ENCODE measurements around the gene ZNF613. TPM values are rescaled to one million over a fixed set of nuclear protein-coding genes. Genes with fewer than 3 reads are reported as not detected.

The ZNF613 gene
- total and polyA plus RNA-seq, 9 donors = 4.6 to 6.9 (median 6.3) TPM

DNA sequence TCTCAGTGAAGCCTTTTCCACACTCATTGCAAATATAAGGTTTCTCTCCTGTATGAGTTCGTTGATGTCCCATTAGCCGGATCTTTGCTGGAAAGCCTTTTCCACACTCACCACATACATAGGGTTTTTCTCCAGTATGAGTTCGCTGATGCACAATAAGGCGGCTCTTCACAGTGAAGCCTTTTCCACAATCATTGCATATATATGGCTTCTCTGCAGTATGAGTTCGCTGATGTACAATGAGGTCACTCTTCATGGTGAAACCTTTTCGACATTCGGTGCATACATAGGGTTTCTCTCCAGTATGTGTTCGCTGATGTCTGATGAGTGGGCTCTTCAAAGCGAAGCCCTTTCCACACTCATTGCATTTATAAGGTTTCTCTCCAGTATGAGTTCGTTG, 66.2 kb downstream of the ZNF613 start:
- DNase-seq = no peak
- no peak overlapping the region for H3K27ac ChIP-seq (ENCODE audit: low read length)
- WGBS (ENCODE audit: insufficient coverage) = 97% methylated on average over 6 of the region's 10 CpGs
- peaks cover 45% of the 10 kb centered on the region for H3K36me3 ChIP-seq (ENCODE audit: control insufficient read depth, insufficient read depth, low read length)
- H3K4me1 ChIP-seq (ENCODE audit: control insufficient read depth, insufficient read depth, low read length) = no peaks in the 10 kb centered on the region
- peaks cover 64% of the 10 kb centered on the region for H3K9me3 ChIP-seq (replicated peaks; ENCODE audit: control insufficient read depth, low read depth, low read length)
- no peaks in the 10 kb centered on the region for H3K27me3 ChIP-seq (ENCODE audit: control insufficient read depth, insufficient read depth, low read length)
- no peak overlapping the region for H3K4me3 ChIP-seq (ENCODE audit: low read length)

DNA sequence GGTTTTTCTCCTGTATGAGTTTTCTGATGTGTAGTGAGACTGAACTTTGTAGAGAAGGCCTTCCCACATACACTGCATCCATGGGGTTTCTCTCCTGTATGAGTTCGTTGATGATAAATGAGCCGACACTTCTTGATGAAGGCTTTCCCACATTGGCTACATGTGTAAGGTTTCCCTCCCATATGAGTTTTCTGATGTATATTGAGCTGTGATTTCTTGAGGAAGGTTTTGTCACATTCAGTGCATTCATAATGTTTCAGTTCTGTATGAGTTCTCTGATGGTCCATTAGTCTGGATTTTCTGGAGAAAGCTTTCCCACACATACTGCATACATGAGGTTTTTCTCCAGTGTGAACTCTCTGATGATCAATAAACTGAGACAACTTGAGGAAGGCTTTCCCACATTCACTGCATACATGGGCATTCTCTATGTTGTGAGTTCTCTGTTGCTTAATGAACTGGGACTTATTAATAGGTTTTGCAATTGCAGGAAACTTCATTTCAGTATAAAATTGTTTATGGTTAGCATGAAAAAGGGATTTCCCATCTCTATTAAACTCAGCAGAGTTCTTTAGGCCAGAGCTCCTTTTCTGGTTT, 66.9 kb downstream of the ZNF613 start:
- no peak for DNase-seq
- WGBS (ENCODE audit: insufficient coverage) = no CpG with 5 or more reads among the region's 2 CpGs
- H3K9me3 ChIP-seq (replicated peaks; ENCODE audit: control insufficient read depth, low read depth, low read length) = peaks cover 63% of the 10 kb centered on the region
- peaks cover 49% of the 10 kb centered on the region for H3K36me3 ChIP-seq (ENCODE audit: control insufficient read depth, insufficient read depth, low read length)
- no peaks in the 10 kb centered on the region for H3K27me3 ChIP-seq (ENCODE audit: control insufficient read depth, insufficient read depth, low read length)
- H3K4me3 ChIP-seq (ENCODE audit: low read length) = no peak overlapping the region
- no peak overlapping the region for H3K27ac ChIP-seq (ENCODE audit: low read length)
- no peaks in the 10 kb centered on the region for H3K4me1 ChIP-seq (ENCODE audit: control insufficient read depth, insufficient read depth, low read length)

Other genes with a start within 250 kb of the ZNF613 start
- gene SPACA6, start 234.1 kb upstream of the ZNF613 start, total RNA-seq = 9.3 TPM
- 10 to 100 TPM in 3 of 8 donors, 1 to 10 TPM in 5; 6.1 to 15.2 (median 9.8) TPM for gene SPACA6, start 234.1 kb upstream of the ZNF613 start, polyA plus RNA-seq (ENCODE audit: insufficient read depth in 1 of 8, insufficient read length in 8 of 8, low replicate concordance in 1 of 8)
- 0.35 TPM for gene HAS1, start 203.5 kb upstream of the ZNF613 start, total RNA-seq
- under 1 TPM; 0.06 to 0.39 (median 0.13) TPM for gene HAS1, start 203.5 kb upstream of the ZNF613 start, polyA plus RNA-seq (ENCODE audit: insufficient read depth in 1 of 8, insufficient read length in 8 of 8, low replicate concordance in 1 of 8)
- 0.66 TPM for gene FPR1, start 175.6 kb upstream of the ZNF613 start, total RNA-seq
- gene FPR1, start 175.6 kb upstream of the ZNF613 start, polyA plus RNA-seq (ENCODE audit: insufficient read depth in 1 of 8, insufficient read length in 8 of 8, low replicate concordance in 1 of 8) = 1 to 10 TPM; 1.1 to 3.2 (median 1.9) TPM
- gene FPR2, start 166.3 kb upstream of the ZNF613 start, total RNA-seq = 0.09 TPM
- gene FPR2, start 166.3 kb upstream of the ZNF613 start, polyA plus RNA-seq (ENCODE audit: insufficient read depth in 1 of 8, insufficient read length in 8 of 8, low replicate concordance in 1 of 8) = under 1 TPM; 0.23 to 0.73 (median 0.34) TPM
- 0.22 TPM for gene FPR3, start 132.3 kb upstream of the ZNF613 start, total RNA-seq
- under 1 TPM; 0.17 to 0.84 (median 0.31) TPM for gene FPR3, start 132.3 kb upstream of the ZNF613 start, polyA plus RNA-seq (ENCODE audit: insufficient read depth in 1 of 8, insufficient read length in 8 of 8, low replicate concordance in 1 of 8)
- gene ZNF577, start 39.5 kb upstream of the ZNF613 start, total RNA-seq = 15.6 TPM
- 10 to 100 TPM; 12.5 to 19.7 (median 17.9) TPM for gene ZNF577, start 39.5 kb upstream of the ZNF613 start, polyA plus RNA-seq (ENCODE audit: insufficient read depth in 1 of 8, insufficient read length in 8 of 8, low replicate concordance in 1 of 8)
- gene ZNF649, start 22.5 kb upstream of the ZNF613 start, total RNA-seq = 12.0 TPM
- 10 to 100 TPM in 6 of 8 donors, 1 to 10 TPM in 2; 8.6 to 13.7 (median 11.5) TPM for gene ZNF649, start 22.5 kb upstream of the ZNF613 start, polyA plus RNA-seq (ENCODE audit: insufficient read depth in 1 of 8, insufficient read length in 8 of 8, low replicate concordance in 1 of 8)
- gene ZNF350, start 59.4 kb downstream of the ZNF613 start, total RNA-seq = 9.9 TPM
- 1 to 10 TPM; 6.2 to 8.2 (median 7.0) TPM for gene ZNF350, start 59.4 kb downstream of the ZNF613 start, polyA plus RNA-seq (ENCODE audit: insufficient read depth in 1 of 8, insufficient read length in 8 of 8, low replicate concordance in 1 of 8)
- gene ZNF615, start 80.7 kb downstream of the ZNF613 start, total RNA-seq = 12.3 TPM
- 10 to 100 TPM in 2 of 8 donors, 1 to 10 TPM in 6; 7.1 to 10.5 (median 8.8) TPM for gene ZNF615, start 80.7 kb downstream of the ZNF613 start, polyA plus RNA-seq (ENCODE audit: insufficient read depth in 1 of 8, insufficient read length in 8 of 8, low replicate concordance in 1 of 8)
- 10.2 TPM for gene ZNF614, start 100.9 kb downstream of the ZNF613 start, total RNA-seq
- gene ZNF614, start 100.9 kb downstream of the ZNF613 start, polyA plus RNA-seq (ENCODE audit: insufficient read depth in 1 of 8, insufficient read length in 8 of 8, low replicate concordance in 1 of 8) = 1 to 10 TPM; 6.3 to 9.3 (median 8.3) TPM
- 11.0 TPM for gene ZNF432, start 121.4 kb downstream of the ZNF613 start, total RNA-seq
- 10 to 100 TPM in 4 of 8 donors, 1 to 10 TPM in 4; 8.7 to 11.8 (median 10.1) TPM for gene ZNF432, start 121.4 kb downstream of the ZNF613 start, polyA plus RNA-seq (ENCODE audit: insufficient read depth in 1 of 8, insufficient read length in 8 of 8, low replicate concordance in 1 of 8)
- gene ZNF841, start 168.3 kb downstream of the ZNF613 start, total RNA-seq = 18.1 TPM
- gene ZNF841, start 168.3 kb downstream of the ZNF613 start, polyA plus RNA-seq (ENCODE audit: insufficient read depth in 1 of 8, insufficient read length in 8 of 8, low replicate concordance in 1 of 8) = 10 to 100 TPM in 3 of 8 donors, 1 to 10 TPM in 5; 7.9 to 14.4 (median 9.3) TPM
- 11.6 TPM for gene ZNF616, start 212.5 kb downstream of the ZNF613 start, total RNA-seq
- gene ZNF616, start 212.5 kb downstream of the ZNF613 start, polyA plus RNA-seq (ENCODE audit: insufficient read depth in 1 of 8, insufficient read length in 8 of 8, low replicate concordance in 1 of 8) = 10 to 100 TPM in 1 of 8 donors, 1 to 10 TPM in 7; 5.6 to 10.4 (median 8.8) TPM
- gene ZNF836, start 244.1 kb downstream of the ZNF613 start, total RNA-seq = 15.4 TPM
- gene ZNF836, start 244.1 kb downstream of the ZNF613 start, polyA plus RNA-seq (ENCODE audit: insufficient read depth in 1 of 8, insufficient read length in 8 of 8, low replicate concordance in 1 of 8) = 1 to 10 TPM; 6.5 to 9.3 (median 7.6) TPM

Data from muscle of leg (tissue), 11 donors.